ENCODE results near the gene LDLRAD4.

The LDLRAD4 gene

DNA sequence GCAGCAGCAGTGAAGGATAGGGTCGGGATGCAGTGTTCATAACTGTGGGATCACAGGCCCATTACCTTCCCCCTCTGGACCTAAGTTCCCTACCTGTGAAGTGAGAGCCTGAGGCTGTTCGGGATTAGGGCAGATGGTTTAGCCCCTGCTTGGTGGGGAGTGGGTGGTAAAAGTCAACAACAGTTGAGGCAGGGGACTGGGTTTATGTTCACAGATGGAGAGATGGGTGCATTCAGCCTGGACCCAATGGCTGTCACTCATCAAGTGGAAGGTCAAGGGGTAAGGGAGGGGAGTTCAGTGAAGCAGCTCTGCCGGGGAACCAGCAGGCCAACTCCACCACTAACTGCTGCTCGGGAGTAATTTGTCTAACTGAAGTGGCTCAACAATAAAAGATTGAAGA, 327.4 kb downstream of the LDLRAD4 start:
- DNase-seq, result no peak

DNA sequence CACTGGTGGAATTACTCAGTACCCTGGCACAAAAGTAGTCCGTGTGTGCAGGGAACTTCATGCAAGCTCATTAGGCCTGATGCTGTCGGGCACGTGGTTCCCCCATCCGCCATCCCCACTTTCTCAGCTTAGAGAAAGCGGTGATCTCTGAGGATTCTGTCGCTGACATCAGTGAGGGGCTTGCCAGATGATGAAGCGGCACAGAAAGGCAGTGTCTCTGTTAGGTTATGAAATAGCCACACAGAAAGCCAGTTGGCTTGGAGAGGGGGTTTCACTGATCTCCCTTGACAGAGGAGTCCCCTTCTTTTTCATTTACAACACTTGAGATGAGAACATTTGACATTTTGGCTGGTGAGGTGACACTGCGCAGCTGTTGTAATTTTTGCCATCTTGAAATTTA, 328.1 kb downstream of the LDLRAD4 start:
- DNase-seq, result no peak

DNA sequence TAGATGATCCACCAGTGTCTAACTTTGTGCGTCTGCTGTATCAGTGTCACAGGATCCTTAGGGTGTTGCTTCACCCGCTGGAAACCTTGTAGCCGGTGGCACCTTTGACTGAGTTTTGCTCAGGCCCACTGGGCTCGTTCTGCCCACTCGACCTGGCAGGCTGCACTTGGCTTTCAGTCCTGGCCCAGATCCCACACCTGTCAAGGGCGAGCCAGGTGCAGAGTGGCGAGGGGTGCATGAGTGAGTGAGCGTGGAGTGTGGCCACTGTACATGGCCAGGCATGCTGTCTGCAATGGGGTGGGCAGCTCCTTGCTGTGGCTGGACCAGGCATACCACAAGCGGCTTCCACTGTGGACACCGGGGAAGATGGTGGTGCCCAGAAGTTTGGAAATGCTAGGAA, 328.8 kb downstream of the LDLRAD4 start:
- no peak for DNase-seq

DNA sequence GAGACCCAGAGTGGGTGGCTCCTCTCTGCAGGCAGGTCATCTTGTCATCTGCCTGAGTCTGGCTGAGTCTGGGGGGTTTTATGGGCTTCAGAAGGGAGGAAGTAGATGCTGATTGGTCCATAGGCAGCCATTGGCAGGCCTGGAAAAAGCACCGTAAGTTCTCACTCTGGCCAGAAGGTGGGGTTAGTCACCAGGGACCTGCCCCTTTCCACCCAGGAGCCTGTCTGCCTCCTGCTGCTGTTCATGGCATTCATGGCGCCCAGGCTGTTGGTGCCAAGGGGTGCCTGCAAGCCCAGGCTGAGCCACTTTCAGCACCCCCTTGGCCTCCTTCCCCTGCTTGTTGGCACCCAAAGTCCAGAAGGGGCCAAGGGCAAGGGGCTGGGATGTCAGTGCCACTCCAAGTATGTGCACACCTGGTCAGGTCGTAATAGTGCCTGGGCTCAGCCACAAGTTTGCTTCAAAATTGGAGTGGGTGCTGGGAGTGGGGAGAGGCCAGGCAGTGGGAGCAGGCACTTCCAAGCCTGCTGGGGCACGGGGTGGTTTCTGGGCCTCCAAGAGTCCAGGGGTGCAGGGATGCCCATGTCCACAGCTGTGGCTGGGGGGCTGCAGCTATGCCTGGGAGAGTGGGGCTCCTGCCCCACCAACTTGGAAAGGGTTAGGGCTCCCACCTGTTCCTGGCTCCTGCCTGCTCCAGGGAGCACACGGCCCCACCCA, 329.7 kb downstream of the LDLRAD4 start:
- DNase-seq, result no peak

DNA sequence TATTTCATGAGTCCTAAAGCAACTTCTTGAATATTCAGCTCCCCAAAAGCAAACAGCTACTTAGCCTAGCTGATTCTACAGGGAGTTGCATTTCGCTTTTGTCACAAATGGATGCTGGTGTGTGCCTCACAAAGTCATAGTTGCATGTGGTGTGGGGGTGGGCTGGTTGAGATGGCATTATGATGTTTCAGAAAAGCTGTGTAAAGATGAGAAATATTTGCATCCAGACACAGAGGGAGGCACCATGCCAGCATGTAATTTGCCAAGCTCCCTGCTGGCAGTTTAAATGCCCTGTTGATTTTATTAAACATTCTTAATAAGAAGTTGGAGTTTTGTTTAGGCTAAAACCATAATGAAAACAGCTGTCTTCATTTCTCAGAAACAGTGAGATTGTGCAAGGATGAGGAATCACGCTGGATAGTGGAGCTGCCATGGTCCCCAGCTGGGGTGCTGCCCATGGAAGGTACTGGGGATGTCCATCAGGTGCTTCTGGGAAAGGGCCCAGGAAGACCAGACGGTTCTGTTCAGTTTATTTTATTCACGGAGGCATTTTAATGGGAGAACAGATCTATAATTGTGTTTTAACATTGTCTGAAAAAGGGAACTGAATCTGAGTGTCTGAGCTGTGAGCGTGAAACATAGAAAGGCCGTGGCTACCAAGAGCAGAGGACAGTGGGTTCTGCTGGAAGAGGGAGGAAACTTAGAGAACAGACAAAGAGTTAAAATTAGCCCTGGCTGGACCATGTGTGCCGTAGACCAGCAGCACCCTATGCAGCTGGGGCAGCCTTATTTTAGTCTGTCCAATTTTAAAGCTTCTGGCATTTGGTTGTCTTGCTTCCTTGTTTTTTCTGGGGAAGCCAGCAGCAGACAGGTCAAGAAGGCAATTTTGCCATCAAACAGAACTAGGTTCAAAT, 330.7 kb downstream of the LDLRAD4 start:
- DNase-seq, result no peak

DNA sequence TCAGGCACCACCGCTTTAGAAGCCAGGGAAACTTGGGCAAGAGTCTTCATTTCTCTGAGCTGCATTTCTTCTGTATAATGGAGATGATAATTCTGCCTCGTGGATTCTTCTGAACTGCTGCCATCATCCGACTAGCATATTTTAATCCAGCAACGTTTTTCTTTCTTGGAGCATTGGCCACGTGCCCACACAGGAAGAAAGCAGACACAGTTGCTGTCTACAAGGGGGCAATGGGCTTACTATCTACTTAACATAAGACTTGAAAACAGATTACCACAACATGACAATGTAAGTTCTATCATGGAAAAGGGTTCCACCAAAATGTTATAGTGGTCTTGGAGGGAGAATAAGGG, 331.3 kb downstream of the LDLRAD4 start:
- no peak for DNase-seq

DNA sequence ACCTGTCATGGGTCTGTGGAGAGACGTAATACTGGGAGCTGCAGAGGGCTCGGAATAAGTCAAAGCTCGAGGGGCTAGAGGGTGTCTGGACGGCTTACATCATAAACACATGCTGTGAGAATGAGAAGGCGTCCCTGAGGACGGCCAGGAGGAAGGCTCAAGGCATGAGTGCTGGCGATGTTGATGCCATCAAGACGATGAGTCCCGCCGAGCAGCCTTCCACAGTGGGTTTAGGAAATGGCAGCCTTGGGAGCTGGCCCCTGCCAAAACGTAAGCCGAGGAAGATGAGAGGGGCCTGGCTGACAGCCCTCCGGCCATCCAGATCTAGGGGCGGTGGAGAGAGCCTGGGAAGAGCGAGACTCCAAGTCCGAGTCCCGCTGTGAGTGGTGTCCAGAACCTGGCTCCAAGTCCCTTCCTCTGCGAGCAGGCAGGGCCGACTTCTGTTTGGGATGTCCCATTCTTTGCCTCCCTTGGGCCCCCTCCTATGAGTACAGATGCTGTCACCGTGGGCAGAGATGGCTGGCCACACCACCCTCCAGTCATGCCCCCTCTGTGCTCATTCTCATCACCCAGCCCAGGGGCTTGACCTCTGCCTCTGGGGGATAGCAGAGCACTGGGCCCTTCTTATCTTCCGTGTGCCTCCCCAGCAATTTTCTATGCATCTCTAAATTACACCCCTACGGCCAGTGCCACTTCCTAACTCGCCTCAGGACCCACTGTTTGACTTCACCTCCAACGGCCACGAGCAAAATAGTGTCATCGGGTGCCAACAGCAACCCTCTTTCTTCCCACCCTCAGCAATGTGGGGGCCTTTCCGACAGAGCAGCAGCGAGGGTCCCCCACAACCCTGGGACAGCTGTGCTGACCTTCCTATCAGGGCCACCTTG, 332.1 kb downstream of the LDLRAD4 start:
- no peak for DNase-seq

DNA sequence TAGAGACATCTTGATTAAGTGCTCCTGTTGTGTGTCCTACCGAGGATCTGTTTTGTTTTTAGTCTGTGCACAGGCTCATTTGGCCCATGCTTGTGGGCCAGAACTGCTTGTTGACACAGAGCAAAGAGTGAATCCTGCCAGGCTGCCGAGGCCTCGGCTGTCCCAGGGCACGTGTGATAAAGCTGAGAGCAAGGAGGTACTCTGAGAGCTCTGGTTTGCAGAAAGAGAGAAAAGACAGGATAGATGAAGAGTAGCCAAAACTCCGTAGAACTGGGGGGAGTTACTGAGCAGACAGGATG, 332.7 kb downstream of the LDLRAD4 start:
- no peak for DNase-seq

DNA sequence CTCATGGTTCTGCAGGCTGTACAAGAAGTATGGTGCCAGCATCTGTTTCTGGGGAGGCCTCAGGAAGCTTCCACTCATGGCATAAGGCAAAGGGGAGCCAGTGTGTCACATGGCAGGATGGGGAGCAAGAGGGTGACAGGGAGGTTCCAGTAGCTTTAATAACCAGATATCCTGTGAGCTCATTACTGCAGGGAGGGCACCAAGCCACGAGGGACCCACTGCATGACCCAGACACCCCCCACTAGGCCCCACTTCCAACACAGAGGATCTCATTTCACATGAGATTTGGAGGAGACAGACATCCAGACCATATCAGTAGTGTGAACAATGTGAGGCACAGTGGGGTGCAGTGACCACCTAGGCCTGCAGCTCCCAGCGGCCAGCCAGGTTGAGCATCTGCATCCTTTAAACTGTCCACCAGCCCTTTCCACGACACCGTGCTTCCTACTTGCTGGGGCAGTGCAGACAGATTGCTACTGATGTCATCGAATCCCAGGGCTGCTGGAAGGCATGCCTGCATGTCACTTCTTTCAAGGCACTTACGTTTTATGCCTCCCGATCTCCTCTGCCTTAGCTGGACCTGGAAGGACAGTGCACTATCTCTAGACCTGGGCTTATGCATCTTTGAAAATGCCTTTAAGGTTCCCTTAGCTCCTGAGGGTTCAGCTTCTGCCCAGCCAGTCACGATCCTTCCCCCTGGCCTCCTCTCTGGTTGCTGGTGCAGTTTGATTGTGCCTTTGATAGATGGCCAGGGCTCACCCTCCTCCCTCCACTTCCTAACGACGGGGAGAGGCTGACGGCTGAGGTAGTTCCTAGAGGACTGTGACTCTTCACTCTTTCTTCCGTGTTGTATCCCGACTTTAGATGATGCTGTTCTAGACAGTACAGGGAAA, 333.5 kb downstream of the LDLRAD4 start:
- DNase-seq, result no peak

DNA sequence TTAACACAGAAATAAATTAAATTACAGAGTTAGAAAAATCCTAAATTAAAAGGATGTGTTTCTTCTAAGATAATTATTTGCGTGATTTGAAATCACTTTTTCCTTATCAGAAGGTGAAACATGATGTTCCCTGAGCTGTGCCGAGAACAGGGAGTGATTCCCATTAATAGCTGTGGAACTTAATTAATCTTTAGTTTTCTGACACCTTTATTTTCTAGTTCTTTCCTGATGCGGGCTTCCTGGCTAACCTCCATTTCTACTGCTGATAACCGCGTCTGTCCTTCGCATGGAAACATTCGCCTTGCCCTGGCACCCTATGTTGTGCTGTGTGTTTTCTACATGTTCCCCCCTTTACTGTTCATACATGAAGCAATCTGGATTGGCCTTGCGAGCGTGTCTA, 334.9 kb downstream of the LDLRAD4 start:
- DNase-seq, result no peak

DNA sequence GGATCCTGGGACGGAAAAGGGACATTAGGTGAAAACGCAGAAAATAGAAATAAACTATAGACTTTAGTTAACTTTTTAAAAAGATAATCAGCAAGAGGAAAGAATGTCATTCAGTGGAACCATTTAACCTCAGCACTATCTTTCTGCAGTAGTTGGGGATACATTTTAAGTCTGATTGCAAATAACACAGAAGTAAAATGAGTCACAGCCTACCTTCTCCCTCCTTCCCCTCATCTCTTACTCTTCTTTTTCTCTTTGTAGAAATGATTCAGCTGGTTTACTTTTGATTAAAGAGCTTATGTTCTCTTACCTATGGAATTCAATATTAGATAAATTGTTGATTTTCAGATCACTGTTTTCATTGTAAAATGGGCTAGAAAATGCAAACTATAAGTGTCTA, 336.6 kb downstream of the LDLRAD4 start:
- DNase-seq, result no peak

DNA sequence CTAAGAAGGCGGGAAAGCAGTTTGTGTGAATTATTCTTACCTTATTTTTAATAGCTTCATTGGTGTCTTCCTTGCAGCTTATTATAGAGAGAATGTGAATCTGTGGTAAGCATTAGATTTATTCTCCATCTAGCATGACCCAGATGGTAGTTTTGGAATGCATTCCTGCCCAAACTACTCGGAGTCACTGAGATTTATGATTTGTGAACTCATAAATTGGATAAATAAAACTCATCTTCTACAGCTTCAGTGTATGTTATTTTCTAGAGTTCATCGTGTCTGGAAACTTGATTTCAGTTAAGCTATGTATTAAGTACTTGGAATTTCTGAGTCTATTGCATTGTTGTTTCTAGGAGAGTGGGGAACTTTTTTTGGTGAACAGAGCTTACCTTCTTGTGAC, 337.3 kb downstream of the LDLRAD4 start:
- no peak for DNase-seq

DNA sequence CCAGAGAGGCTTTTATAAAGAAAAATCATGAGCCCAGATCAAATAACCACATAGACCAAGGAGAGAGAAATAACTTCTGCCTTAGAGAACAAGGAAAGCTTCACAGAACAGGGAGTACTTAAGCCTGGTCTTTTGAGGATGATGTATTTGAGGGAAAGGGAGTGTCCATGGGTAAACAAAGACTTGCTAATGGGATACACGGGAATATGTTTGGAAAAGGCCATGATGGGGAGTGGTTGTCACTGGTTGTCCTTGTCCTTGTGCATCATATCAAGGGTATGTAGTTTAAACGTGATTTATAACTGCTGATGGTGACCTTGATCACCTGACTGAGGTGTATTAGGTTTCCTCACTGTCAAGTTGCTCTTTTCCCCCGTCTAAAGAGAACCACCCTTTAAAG, 337.9 kb downstream of the LDLRAD4 start:
- no peak for DNase-seq

DNA sequence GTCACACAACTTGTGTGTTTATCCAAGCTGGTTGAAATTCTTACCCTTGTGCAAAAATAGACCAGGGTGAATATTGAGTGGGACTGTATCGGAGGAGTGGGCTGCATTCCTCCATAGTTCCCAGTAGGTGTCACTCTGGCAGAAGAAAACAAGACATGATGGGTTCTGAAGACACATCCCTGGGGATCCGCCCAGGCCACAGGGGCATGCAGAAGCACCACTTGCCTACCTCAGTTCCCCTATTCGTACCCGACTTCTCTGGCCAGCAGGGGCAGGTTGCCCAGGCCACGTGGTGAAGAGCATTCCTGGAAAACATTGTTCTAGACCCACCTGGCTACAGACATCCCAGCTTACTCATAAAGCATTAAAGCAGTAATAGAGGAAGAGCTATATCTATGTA, 339.6 kb downstream of the LDLRAD4 start:
- peak; percentile 73 for DNase-seq

DNA sequence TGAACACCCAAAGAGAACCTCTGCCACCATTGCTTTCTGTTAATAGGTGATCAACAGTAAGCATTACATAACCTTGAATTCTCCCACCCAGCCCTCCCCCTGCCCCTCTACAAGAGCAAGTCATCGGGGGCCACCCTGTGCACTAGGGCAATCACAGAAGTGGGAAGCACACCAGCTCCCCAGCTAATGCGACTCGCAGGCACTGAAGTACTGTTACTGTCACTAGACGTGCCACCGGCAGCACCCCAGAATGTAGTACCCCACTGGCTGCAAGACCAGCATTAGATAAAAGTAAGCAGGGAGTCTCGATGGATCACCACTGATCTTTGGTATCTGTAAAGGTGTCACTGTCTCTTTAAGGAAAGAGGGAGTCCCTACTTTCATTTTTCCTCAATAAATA, 340.2 kb downstream of the LDLRAD4 start:
- no peak for DNase-seq

DNA sequence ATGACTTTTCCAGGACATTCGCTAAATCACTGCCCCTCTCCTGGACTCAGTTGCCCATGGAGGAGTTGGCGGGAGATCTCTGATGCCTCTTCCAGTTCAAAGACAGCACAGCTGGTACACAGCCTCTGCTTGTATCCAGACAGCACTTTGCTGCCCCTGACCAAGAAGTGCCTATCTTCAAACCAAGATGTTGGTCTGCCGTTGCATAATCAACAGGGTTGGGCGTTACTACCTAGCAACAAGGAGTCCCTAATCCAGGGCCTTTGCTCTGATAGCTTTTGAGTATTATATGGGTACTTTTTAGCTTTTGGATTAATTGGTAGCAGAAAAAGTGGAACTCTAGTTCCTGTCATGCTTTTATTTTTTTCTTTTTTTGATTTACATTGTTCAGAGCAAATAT, 341.2 kb downstream of the LDLRAD4 start:
- DNase-seq, result no peak

DNA sequence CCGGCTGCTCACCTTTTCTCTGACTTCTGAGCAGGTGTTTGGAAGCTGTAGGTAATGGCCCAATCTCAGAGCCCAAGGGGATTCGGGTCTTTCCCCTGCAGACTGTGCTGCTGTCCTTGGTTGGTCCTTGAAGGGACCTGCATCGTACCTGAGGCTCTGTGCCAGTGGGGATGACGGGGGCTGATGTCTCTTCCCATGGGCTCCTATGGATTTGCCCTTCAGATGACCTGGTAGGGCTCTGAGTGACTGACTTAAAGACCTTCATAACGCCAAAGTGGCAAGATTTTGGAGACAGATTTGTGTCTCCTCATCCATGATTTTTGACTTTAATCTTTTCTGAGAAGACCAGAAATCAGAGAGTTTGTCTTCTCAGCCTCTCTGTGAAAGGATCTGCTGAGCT, 341.7 kb downstream of the LDLRAD4 start:
- no peak for DNase-seq

DNA sequence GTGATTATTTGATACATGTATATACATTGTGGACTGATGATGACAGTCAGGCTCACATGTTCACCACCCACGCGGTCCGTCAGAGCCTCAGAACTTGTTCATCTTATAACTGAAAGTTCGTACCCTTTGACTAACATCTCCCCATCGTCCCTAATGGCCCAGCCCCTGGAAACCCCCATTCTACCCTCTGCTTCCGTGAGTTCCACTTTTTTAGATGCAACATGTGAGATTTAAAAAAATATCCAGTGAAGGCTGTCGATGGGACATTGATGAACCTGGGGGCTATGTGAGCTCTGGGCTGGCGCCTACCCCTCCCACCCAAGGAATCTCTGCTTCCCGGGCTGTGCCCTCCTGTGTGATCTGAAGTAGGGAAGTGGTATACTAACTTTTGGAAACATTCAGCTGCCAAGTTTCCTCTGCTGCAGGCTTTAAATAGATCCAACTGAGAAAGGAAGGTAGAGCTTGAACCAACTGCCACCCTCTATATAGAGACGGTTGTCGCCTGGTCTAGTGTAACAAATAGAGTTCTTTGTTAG, 344.0 kb downstream of the LDLRAD4 start:
- no peak for DNase-seq

DNA sequence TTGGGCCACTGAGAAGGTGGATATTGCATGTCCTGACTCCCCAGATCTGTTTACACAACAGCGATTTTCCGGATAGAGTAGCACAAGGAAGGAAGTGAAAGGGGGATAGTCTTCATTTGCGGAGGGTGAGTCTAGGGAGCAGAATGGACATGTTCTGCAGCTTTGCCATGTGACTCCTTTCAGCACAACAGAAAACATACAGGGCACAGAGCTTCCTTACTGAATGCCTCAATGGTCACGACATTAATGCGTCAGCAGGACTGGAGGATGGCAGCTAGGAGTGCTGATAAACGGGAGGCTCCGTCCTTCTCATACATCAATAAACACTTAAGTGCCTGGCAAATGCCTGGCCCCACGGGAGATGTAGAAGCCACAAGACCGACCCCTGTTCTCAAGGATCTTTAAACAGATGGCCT, 344.8 kb downstream of the LDLRAD4 start:
- no peak for DNase-seq

DNA sequence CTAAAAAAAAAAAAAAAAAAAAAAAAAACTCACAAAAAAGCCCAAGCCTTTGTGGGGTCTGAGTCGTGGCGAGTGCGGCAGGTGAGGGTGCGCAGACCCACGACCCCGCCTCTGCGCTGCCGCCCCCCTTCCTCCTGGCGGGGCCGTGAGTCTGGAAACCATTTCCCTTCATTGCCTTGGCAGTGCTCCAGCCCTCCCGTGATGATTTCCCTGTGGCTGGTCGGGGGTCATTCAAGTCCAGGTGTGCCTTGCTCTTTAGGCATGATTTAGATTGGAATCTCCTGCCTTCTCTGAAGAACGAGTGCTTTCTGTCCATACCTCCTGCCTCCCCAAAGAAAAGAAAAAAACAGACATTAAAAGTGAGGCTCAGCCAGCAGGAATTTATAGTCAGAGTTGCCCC, 346.0 kb downstream of the LDLRAD4 start:
- DNase-seq, result no peak

DNA sequence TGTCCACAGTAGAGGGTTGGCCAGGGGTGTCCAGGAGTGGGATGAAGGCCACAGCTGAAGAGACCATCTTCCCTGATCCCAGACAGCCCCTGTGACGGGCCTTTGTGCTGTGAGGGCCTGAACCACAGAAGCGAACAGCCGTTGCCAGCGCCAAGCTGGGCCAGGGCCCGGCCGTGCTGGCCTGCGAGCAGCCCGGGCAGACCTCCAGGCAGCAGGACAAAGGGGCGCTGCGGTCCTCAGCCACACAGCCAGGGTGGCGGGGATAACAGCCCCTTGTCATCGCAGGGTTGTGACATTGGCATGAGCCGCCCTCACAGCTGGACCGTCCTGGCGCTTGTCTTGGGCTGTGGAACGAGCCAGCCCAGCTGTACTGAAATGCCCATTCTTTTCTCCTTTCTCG, 346.7 kb downstream of the LDLRAD4 start:
- DNase-seq, result no peak
